HEK293 (cell line): ENCODE measurements around the gene ANKRD33B.

Experiments used
- CTCF ChIA-PET: fragments of 350-600 bp; formaldehyde crosslinking; extraction: SDS; loops from one replicate; lab custom pipeline; 2021; ENCODE audit warnings: antibody characterized with exemption; lab: Yijun Ruan, JAX
- POLR2A ChIA-PET: fragments of 300-600 bp; formaldehyde crosslinking; extraction: SDS; loops from one replicate; lab custom pipeline; 2020; ENCODE audit warnings: antibody characterized with exemption, inconsistent platforms; lab: Yijun Ruan, JAX
- H3K27ac ChIP-seq: fragments of 200-500 bp; sonication (Bioruptor generic); 2 replicates; pipeline ENCODE4 v1.5.1; 2014; ENCODE audit warnings: low read depth, low read length, control low read depth, inconsistent platforms; ENCODE audit errors: extremely low read depth
- H3K36me3 ChIP-seq, 2 experiments: fragments of 200-500 bp in 1 of 2; sonication (Bioruptor generic) in 1 of 2; 1 replicate in 1 of 2; 2 replicates in 1 of 2; pipeline ENCODE4 v1.5.1; 2014 to 2017; ENCODE audit warnings: inconsistent platforms in 2 of 2, low read length in 2 of 2; ENCODE audit not compliant: control insufficient read depth in 2 of 2, insufficient read depth in 1 of 2
- H3K4me1 ChIP-seq: fragments of 200-500 bp; sonication (Bioruptor generic); 2 replicates; pipeline ENCODE4 v1.5.1; 2014; ENCODE audit warnings: mild to moderate bottlenecking, low read length, inconsistent platforms; ENCODE audit not compliant: control insufficient read depth, insufficient read depth
- H3K4me3 ChIP-seq: 2 replicates; pipeline ENCODE4 v1.5.1; 2011; ENCODE audit warnings: low read depth, mild to moderate bottlenecking, control low read depth, low read length, moderate library complexity
- H3K9me3 ChIP-seq: fragments of 200-500 bp; sonication (Bioruptor generic); 2 replicates; pipeline ENCODE4 v1.5.1; 2014; ENCODE audit warnings: low read depth, low read length, inconsistent platforms; ENCODE audit not compliant: control insufficient read depth, insufficient read depth
- FEZF1 ChIP-seq: fragments of 450-650 bp; formaldehyde crosslinking; IDR thresholded peaks from 2 replicates; pipeline ENCODE4 v1.5.1; 2016; ENCODE audit warnings: missing biosample characterization, missing genetic modification characterization
- GLI2 ChIP-seq: fragments of 450-650 bp; formaldehyde crosslinking; IDR thresholded peaks from 2 replicates; pipeline ENCODE4; 2017; ENCODE audit warnings: missing biosample characterization, missing genetic modification characterization, low read depth, borderline replicate concordance
- GLIS1 ChIP-seq: fragments of 450-650 bp; formaldehyde crosslinking; IDR thresholded peaks from 2 replicates; pipeline ENCODE4 v1.5.1; 2016; ENCODE audit warnings: missing biosample characterization, missing genetic modification characterization
- INSM2 ChIP-seq: fragments of 450-650 bp; formaldehyde crosslinking; IDR thresholded peaks from 2 replicates; pipeline ENCODE4 v1.5.1; 2016; ENCODE audit warnings: missing biosample characterization, missing genetic modification characterization
- KLF7 ChIP-seq: fragments of 450-650 bp; formaldehyde crosslinking; IDR thresholded peaks from 2 replicates; pipeline ENCODE4 v1.5.1; 2016; ENCODE audit warnings: missing biosample characterization, missing genetic modification characterization, borderline replicate concordance
- PATZ1 ChIP-seq: fragments of 450-650 bp; formaldehyde crosslinking; IDR thresholded peaks from 2 replicates; pipeline ENCODE4 v1.5.1; 2016; ENCODE audit warnings: missing biosample characterization, missing genetic modification characterization
- REPIN1 ChIP-seq: fragments of 450-650 bp; formaldehyde crosslinking; IDR thresholded peaks from 2 replicates; pipeline ENCODE4 v1.5.1; 2017; ENCODE audit warnings: missing biosample characterization, missing genetic modification characterization, low read depth
- SP2 ChIP-seq: fragments of 450-650 bp; formaldehyde crosslinking; IDR thresholded peaks from 2 replicates; pipeline ENCODE4 v1.5.1; 2016; ENCODE audit warnings: missing biosample characterization, missing genetic modification characterization
- ZIC2 ChIP-seq: fragments of 450-650 bp; formaldehyde crosslinking; IDR thresholded peaks from 2 replicates; pipeline ENCODE4 v1.5.1; 2016; ENCODE audit warnings: missing biosample characterization, missing genetic modification characterization
- ZNF248 ChIP-seq: fragments of 450-650 bp; formaldehyde crosslinking; IDR thresholded peaks from 2 replicates; pipeline ENCODE4 v1.5.1; 2017; ENCODE audit warnings: missing biosample characterization, missing genetic modification characterization
- ZNF341 ChIP-seq: fragments of 450-650 bp; formaldehyde crosslinking; IDR thresholded peaks from 2 replicates; pipeline ENCODE4; 2016; ENCODE audit warnings: low read depth, missing biosample characterization, missing genetic modification characterization
- ZNF354C ChIP-seq: fragments of 450-650 bp; formaldehyde crosslinking; IDR thresholded peaks from 2 replicates; pipeline ENCODE4 v1.5.1; 2016; ENCODE audit warnings: missing biosample characterization, missing genetic modification characterization, low read depth, borderline replicate concordance
- ZNF37A ChIP-seq: fragments of 450-650 bp; IDR thresholded peaks from 2 replicates; pipeline ENCODE4 v1.5.1; 2018; ENCODE audit warnings: missing biosample characterization, missing genetic modification characterization
- ZNF501 ChIP-seq: fragments of 450-650 bp; formaldehyde crosslinking; IDR thresholded peaks from 2 replicates; pipeline ENCODE4 v1.5.1; 2016; ENCODE audit warnings: missing biosample characterization, missing genetic modification characterization
- ZNF513 ChIP-seq: fragments of 450-650 bp; IDR thresholded peaks from 2 replicates; pipeline ENCODE4 v1.5.1; 2018; ENCODE audit warnings: missing biosample characterization, missing genetic modification characterization
- ZNF544 ChIP-seq: fragments of 450-650 bp; formaldehyde crosslinking; IDR thresholded peaks from 2 replicates; pipeline ENCODE4 v1.5.0; 2017; ENCODE audit warnings: missing biosample characterization, missing genetic modification characterization
- ZNF610 ChIP-seq: fragments of 450-650 bp; formaldehyde crosslinking; IDR thresholded peaks from 2 replicates; pipeline ENCODE4 v1.5.1; 2016; ENCODE audit warnings: missing biosample characterization, missing genetic modification characterization, borderline replicate concordance
- ZNF639 ChIP-seq: fragments of 450-650 bp; formaldehyde crosslinking; IDR thresholded peaks from 2 replicates; pipeline ENCODE4 v1.5.1; 2016; ENCODE audit warnings: missing biosample characterization, missing genetic modification characterization
- ZNF654 ChIP-seq: fragments of 450-650 bp; formaldehyde crosslinking; IDR thresholded peaks from 2 replicates; pipeline ENCODE4 v1.5.1; 2016; ENCODE audit warnings: low read depth, missing biosample characterization, missing genetic modification characterization
- ZNF692 ChIP-seq: fragments of 450-650 bp; formaldehyde crosslinking; IDR thresholded peaks from 2 replicates; pipeline ENCODE4 v1.5.1; 2016; ENCODE audit warnings: missing biosample characterization, missing genetic modification characterization
- ZNF792 ChIP-seq: fragments of 450-650 bp; formaldehyde crosslinking; IDR thresholded peaks from 2 replicates; pipeline ENCODE4 v1.5.1; 2016; ENCODE audit warnings: missing biosample characterization, missing genetic modification characterization
- ZSCAN18 ChIP-seq: fragments of 450-650 bp; formaldehyde crosslinking; IDR thresholded peaks from 2 replicates; pipeline ENCODE4 v1.5.1; 2016; ENCODE audit warnings: missing biosample characterization, missing genetic modification characterization
- ZXDB ChIP-seq: fragments of 450-650 bp; formaldehyde crosslinking; IDR thresholded peaks from 2 replicates; pipeline ENCODE4 v1.5.1; 2016; ENCODE audit warnings: missing biosample characterization, missing genetic modification characterization

The ANKRD33B gene

GRCh38 chr5:10593531-10594181, 29.8 kb downstream of the ANKRD33B start:
- H3K27ac ChIP-seq, result no peak overlapping the region
- ChIA-PET POLR2A (interaction anchor here (0.6 to 1.3 kb wide), 4 partner anchors 26 to 138 kb away, joined by 3 to 5 read pairs (median 4); no protein-coding TSS in a partner anchor), CTCF (interaction anchor here (0.6 to 2.4 kb wide), 5 partner anchors 15 to 141 kb away, joined by 3 to 11 read pairs (median 7); no protein-coding TSS in a partner anchor)
- H3K4me1 ChIP-seq, result peaks cover 26% of the 10 kb centered on the region
- no peaks in the 10 kb centered on the region for H3K36me3 ChIP-seq
- TF ChIP-seq ZNF610 (tag by site-specific recombination) (no peak), ZNF654 (tag by site-specific recombination) (peak; percentile 3; the same call in 1 of the 2 replicates)
- no peaks in the 10 kb centered on the region for H3K9me3 ChIP-seq
- H3K4me3 ChIP-seq, result no peak overlapping the region

- Histone ChIP-seq H3K9me3 (no peaks in the 10 kb centered on the region), H3K27ac (peak overlapping the region; percentile 75), H3K4me1 (peaks cover 26% of the 10 kb centered on the region), H3K4me3 (no peak overlapping the region), H3K36me3 (no peaks in the 10 kb centered on the region)
- POLR2A ChIA-PET, result interaction anchor here (1.1 kb wide), 1 partner anchor 27 kb away, joined by 3 read pairs; no protein-coding TSS in a partner anchor
- CTCF ChIA-PET, result interaction anchor here (0.9 to 2.4 kb wide), 2 partner anchors 33 to 142 kb away, joined by 7 to 11 read pairs; no protein-coding TSS in a partner anchor
- no peak for TF ChIP-seq SP2
- TF ChIP-seq ZNF544 (tag by site-specific recombination), result no peak
- TF ChIP-seq KLF7 (tag by site-specific recombination), result no peak
- TF ChIP-seq ZNF513 (tag by site-specific recombination), result no peak
- TF ChIP-seq ZXDB (tag by site-specific recombination), result no peak
- no peak for TF ChIP-seq REPIN1
- no peak for TF ChIP-seq ZNF37A
- TF ChIP-seq ZNF354C (tag by site-specific recombination), result no peak
- TF ChIP-seq INSM2 (tag by site-specific recombination), result no peak
- TF ChIP-seq FEZF1 (tag by site-specific recombination), result no peak
- TF ChIP-seq GLI2 (tag by site-specific recombination), result no peak
- TF ChIP-seq ZNF341, result peak; percentile 96
- TF ChIP-seq ZIC2 (tag by site-specific recombination), result 0 out of 2 replicates have a peak, but pooled peaks have one; percentile 5
- no peak for TF ChIP-seq ZNF610 (tag by site-specific recombination)
- no peak for TF ChIP-seq ZNF792 (tag by site-specific recombination)
- no peak for TF ChIP-seq ZNF639
- 0 out of 2 replicates have a peak, but pooled peaks have one; percentile 8 for TF ChIP-seq ZNF501
- TF ChIP-seq ZNF248 (tag by site-specific recombination), result no peak
- TF ChIP-seq GLIS1 (tag by site-specific recombination), result peak; percentile 15; the same call in 1 of the 2 replicates
- TF ChIP-seq ZSCAN18 (tag by site-specific recombination), result no peak
- TF ChIP-seq ZNF692 (tag by site-specific recombination), result 0 out of 2 replicates have a peak, but pooled peaks have one; percentile 49
- no peak for TF ChIP-seq PATZ1 (tag by site-specific recombination)
Observed at GRCh38 chr5:10594591-10595210, 30.8 kb downstream of the ANKRD33B start.
